SU-DHL-6 (cell line): ENCODE results near the gene NLGN1.

Experiments used
- H2AFZ ChIP-seq: fragments of 200-600 bp; sonication (generic); 2 replicates; pipeline ENCODE4 v1.6.1; 2014; ENCODE audit warnings: low read depth, mild to moderate bottlenecking, moderate library complexity, mixed read lengths, antibody characterized with exemption, low read length; ENCODE audit not compliant: severe bottlenecking
- H3F3A ChIP-seq: fragments of 200-600 bp; shearing (Covaris generic); 2 replicates; pipeline ENCODE4 v1.6.0; 2016; ENCODE audit warnings: antibody characterized with exemption, mild to moderate bottlenecking; ENCODE audit not compliant: insufficient read depth
- H3K27ac ChIP-seq: fragments of 200-600 bp; sonication (generic); 2 replicates; pipeline ENCODE4 v1.5.1; 2016; ENCODE audit warnings: low read depth, mild to moderate bottlenecking, low read length, moderate library complexity, mixed read lengths
- H3K27me3 ChIP-seq: fragments of 200-600 bp; sonication (generic), shearing (Covaris generic); 2 replicates; pipeline ENCODE4 v1.6.0; 2014; ENCODE audit warnings: mild to moderate bottlenecking, low read length
- H3K36me3 ChIP-seq: fragments of 200-600 bp; sonication (generic); 2 replicates; pipeline ENCODE4 v1.6.1; 2014; ENCODE audit warnings: mild to moderate bottlenecking, low read length, mixed read lengths
- H3K4me2 ChIP-seq: fragments of 300-600, 200-600 bp; shearing (Covaris generic), sonication (generic); 2 replicates; pipeline ENCODE4 v1.6.0; 2014; ENCODE audit warnings: low read length, low read depth, mild to moderate bottlenecking; ENCODE audit not compliant: poor library complexity, severe bottlenecking
- H3K4me3 ChIP-seq: fragments of 200-600 bp; sonication (generic); 2 replicates; pipeline ENCODE4 v1.5.1; 2014; ENCODE audit warnings: antibody characterized with exemption, low read length, mild to moderate bottlenecking, mixed read lengths; ENCODE audit not compliant: insufficient read depth, poor library complexity, severe bottlenecking
- H3K79me2 ChIP-seq: fragments of 200-600 bp; sonication (generic); 2 replicates; pipeline ENCODE4 v1.6.1; 2014; ENCODE audit warnings: mild to moderate bottlenecking, low read length, moderate library complexity; ENCODE audit not compliant: insufficient read depth
- H3K9ac ChIP-seq: fragments of 200-600 bp; sonication (generic); 2 replicates; pipeline ENCODE4 v1.7.0; 2014; ENCODE audit warnings: mild to moderate bottlenecking, low read length
- H3K9me2 ChIP-seq: fragments of 200-600 bp; sonication (generic); replicated peaks from 2 replicates; pipeline ENCODE4 v1.6.1; 2014; ENCODE audit warnings: low read length; ENCODE audit not compliant: insufficient read depth
- H3K9me3 ChIP-seq: fragments of 200-600 bp; sonication (generic); 2 replicates; pipeline ENCODE4 v1.6.1; 2014; ENCODE audit warnings: low read length, mixed read lengths; ENCODE audit not compliant: insufficient read depth
- H4K20me1 ChIP-seq: fragments of 200-600 bp; sonication (generic); 2 replicates; pipeline ENCODE4 v1.6.1; 2014; ENCODE audit warnings: low read depth, mild to moderate bottlenecking, antibody characterized with exemption, low read length, moderate library complexity, mixed read lengths
- EZH2phosphoT487 ChIP-seq: fragments of 200-600 bp; sonication (generic), shearing (Covaris generic); conservative IDR thresholded peaks from 2 replicates; pipeline ENCODE4 v1.6.1; 2018; ENCODE audit warnings: mild to moderate bottlenecking, antibody characterized with exemption, low read length, moderate library complexity, mixed read lengths
- TF ChIP-seq, protein P1 (sequence below): fragments of 200-600 bp; sonication (generic); IDR thresholded peaks from one replicate; pipeline ENCODE4 v1.5.1; 2017; ENCODE audit warnings: antibody characterized with exemption, mild to moderate bottlenecking, low read length, moderate library complexity; ENCODE audit not compliant: insufficient read depth, poor library complexity, severe bottlenecking

The NLGN1 gene

DNA sequence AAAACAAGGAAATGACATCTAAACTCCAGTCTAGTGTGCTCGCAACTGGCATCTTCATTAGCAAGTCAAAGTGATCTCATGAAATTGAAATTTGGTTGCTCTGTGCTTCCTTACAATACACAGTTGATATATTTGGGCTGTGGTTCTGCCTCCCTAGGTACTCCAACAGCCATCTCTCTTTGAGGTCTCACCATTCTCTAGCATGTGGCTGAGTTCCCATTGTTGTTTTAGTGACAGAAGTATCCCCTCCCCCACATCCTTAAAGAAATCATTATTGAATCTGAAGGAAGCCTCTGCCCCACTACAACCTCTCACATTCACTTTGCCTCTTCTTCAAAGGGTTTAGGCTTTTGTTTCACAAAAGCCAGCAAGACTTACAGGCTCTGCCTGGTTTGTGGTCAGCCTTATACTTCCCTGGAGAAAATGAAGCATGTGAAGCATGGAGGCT, 516.5 kb downstream of the NLGN1 start:
- no peak overlapping the region for H3K9ac ChIP-seq
- no peak overlapping the region for H2AFZ ChIP-seq
- no peaks in the 10 kb centered on the region for H3K9me2 ChIP-seq
- H4K20me1 ChIP-seq = no peaks in the 10 kb centered on the region
- no peaks in the 10 kb centered on the region for H3F3A ChIP-seq
- no peaks in the 10 kb centered on the region for H3K36me3 ChIP-seq
- no peaks in the 10 kb centered on the region for H3K9me3 ChIP-seq
- H3K4me3 ChIP-seq = no peak overlapping the region
- no peak overlapping the region for H3K4me2 ChIP-seq
- H3K27me3 ChIP-seq = no peaks in the 10 kb centered on the region
- H3K27ac ChIP-seq = no peak overlapping the region
- TF ChIP-seq, protein P1, sequence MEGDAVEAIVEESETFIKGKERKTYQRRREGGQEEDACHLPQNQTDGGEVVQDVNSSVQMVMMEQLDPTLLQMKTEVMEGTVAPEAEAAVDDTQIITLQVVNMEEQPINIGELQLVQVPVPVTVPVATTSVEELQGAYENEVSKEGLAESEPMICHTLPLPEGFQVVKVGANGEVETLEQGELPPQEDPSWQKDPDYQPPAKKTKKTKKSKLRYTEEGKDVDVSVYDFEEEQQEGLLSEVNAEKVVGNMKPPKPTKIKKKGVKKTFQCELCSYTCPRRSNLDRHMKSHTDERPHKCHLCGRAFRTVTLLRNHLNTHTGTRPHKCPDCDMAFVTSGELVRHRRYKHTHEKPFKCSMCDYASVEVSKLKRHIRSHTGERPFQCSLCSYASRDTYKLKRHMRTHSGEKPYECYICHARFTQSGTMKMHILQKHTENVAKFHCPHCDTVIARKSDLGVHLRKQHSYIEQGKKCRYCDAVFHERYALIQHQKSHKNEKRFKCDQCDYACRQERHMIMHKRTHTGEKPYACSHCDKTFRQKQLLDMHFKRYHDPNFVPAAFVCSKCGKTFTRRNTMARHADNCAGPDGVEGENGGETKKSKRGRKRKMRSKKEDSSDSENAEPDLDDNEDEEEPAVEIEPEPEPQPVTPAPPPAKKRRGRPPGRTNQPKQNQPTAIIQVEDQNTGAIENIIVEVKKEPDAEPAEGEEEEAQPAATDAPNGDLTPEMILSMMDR = no peak
- TF ChIP-seq EZH2phosphoT487 = no peak
- H3K79me2 ChIP-seq = no peaks in the 10 kb centered on the region

DNA sequence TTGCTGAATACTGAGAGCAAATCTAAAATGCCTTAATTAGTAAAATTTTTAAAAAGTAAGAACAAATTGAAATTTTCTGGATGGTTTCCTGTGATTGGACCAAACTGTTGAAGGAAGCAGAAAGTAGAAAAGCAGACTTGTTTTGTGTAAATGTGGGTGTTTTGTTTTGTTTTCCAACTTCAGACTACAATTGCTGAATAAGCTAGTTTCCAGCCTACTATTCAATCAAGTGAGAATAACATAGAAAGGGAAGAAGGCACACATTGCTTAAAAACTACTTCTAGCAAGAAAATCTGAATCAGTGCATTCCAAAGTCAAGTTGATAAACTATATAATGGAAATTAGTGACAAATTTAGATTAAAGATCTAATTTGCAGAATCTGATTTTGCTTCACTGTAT, 519.3 kb downstream of the NLGN1 start:
- no peaks in the 10 kb centered on the region for H4K20me1 ChIP-seq
- H3K27me3 ChIP-seq = no peaks in the 10 kb centered on the region
- H3F3A ChIP-seq = no peaks in the 10 kb centered on the region
- no peaks in the 10 kb centered on the region for H3K36me3 ChIP-seq
- no peak overlapping the region for H3K27ac ChIP-seq
- no peak overlapping the region for H2AFZ ChIP-seq
- no peaks in the 10 kb centered on the region for H3K79me2 ChIP-seq
- H3K9me3 ChIP-seq = no peaks in the 10 kb centered on the region
- H3K9me2 ChIP-seq = no peaks in the 10 kb centered on the region
- TF ChIP-seq, protein P1 = no peak
- TF ChIP-seq EZH2phosphoT487 = no peak
- H3K9ac ChIP-seq = no peak overlapping the region
- H3K4me2 ChIP-seq = no peak overlapping the region
- no peak overlapping the region for H3K4me3 ChIP-seq

DNA sequence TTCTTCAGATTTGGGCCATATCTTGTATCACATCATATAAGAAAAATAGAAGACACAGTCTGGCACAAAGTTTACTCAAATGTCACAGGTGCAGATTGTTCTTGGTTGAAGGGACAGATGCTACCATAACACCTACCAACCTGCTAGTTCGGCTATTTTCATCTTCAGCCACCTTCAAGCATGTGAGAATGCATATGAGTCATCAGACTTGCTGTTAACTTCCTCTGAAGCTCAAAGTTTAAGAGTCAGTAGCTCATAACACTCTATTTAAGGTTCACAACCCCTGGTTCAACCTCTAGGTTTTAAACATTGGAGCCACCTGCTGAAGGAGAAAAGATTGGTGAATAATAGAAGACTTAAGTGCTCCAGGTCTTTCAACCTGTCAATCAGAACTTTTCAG, 522.8 kb downstream of the NLGN1 start:
- no peaks in the 10 kb centered on the region for H3K36me3 ChIP-seq
- H3K4me3 ChIP-seq = no peak overlapping the region
- no peak overlapping the region for H3K9ac ChIP-seq
- H3F3A ChIP-seq = no peaks in the 10 kb centered on the region
- H4K20me1 ChIP-seq = no peaks in the 10 kb centered on the region
- no peaks in the 10 kb centered on the region for H3K27me3 ChIP-seq
- H3K9me3 ChIP-seq = no peaks in the 10 kb centered on the region
- H3K27ac ChIP-seq = no peak overlapping the region
- H3K4me2 ChIP-seq = no peak overlapping the region
- TF ChIP-seq, protein P1 = no peak
- TF ChIP-seq EZH2phosphoT487 = no peak
- H3K79me2 ChIP-seq = no peaks in the 10 kb centered on the region
- no peaks in the 10 kb centered on the region for H3K9me2 ChIP-seq
- H2AFZ ChIP-seq = no peak overlapping the region

DNA sequence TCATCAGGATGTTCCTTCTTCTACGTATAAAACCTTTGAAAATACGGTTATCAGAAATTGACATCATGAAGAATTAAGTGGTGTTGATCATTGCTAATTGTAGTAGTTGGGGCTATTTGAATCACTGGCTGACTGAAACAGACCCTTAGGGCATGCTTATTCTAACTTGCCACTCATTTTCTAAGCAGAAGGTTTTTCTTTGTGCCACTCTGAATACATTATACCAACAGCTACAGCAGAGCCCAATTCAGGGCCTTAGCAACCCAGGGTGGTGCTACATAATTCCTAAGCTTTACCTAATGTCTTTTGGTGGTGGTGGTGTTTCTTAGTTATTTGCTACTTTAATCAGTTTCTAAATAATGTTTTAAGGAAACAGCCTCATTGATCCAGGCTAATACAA, 524.2 kb downstream of the NLGN1 start:
- Histone ChIP-seq H3K36me3 (no peaks in the 10 kb centered on the region), H3K27ac (no peak overlapping the region), H3K79me2 (no peaks in the 10 kb centered on the region), H3F3A (no peaks in the 10 kb centered on the region), H3K9ac (no peak overlapping the region), H3K9me2 (no peaks in the 10 kb centered on the region), H2AFZ (no peak overlapping the region), H3K4me2 (no peak overlapping the region), H3K9me3 (no peaks in the 10 kb centered on the region), H3K4me3 (no peak overlapping the region), H4K20me1 (no peaks in the 10 kb centered on the region), H3K27me3 (no peaks in the 10 kb centered on the region)
- TF ChIP-seq, protein P1 = no peak
- TF ChIP-seq EZH2phosphoT487 = no peak
